GM18907 (cell line): Measurements from ENCODE around the gene B4GAT1.

Source experiments
- ATAC-seq: cut with Tn5 transposase; IDR thresholded peaks from one replicate; pipeline ENCODE4 v1.9.1; 2021; ENCODE audit warnings: mild to moderate bottlenecking, moderate library complexity; ENCODE audit not compliant: unreplicated experiment

B4GAT1 gene

DNA sequence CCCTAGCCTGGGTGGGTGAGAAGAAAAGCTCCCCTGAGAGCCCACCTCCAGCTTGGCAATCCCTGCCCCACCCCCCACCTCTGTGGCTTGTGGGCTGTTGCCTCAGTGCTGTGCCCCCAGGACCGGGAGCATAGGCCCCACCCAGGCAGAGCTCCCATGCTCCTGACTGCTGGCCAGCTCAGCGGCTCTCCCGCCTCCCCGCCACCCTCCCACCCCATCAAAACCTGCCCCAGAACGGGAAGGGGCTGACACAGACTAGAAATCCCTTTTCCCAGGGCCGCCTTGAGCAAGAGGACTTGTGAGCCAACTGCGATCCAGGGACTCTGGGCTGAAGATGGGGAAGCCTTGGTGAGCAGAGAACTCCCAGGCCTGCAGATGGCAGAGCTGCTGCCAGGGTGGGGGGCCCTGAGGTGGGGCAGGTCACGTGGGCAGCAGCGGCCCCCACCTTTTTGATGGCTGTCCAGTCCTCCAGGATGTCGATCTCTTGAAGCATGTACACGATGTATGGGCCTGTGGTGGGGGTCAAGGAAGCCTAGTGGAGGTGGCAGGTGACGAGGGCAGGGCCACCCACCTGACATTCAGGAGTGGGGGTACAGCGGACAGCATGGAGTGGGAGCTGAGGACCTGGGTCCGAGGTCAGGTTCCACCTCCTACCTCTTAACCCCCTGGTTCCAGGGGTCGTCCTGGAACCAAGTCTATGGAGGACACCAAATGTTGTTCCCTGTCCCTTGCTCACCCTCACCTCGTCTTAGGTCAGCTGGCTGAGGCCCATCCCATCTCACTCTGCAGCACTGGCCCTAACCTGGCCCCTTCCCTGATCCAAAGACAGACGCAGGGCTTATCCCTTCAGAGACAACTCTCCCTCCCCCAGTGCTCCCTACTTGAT, 8.9 kb downstream of the B4GAT1 start:
- ATAC-seq, result no peak

DNA sequence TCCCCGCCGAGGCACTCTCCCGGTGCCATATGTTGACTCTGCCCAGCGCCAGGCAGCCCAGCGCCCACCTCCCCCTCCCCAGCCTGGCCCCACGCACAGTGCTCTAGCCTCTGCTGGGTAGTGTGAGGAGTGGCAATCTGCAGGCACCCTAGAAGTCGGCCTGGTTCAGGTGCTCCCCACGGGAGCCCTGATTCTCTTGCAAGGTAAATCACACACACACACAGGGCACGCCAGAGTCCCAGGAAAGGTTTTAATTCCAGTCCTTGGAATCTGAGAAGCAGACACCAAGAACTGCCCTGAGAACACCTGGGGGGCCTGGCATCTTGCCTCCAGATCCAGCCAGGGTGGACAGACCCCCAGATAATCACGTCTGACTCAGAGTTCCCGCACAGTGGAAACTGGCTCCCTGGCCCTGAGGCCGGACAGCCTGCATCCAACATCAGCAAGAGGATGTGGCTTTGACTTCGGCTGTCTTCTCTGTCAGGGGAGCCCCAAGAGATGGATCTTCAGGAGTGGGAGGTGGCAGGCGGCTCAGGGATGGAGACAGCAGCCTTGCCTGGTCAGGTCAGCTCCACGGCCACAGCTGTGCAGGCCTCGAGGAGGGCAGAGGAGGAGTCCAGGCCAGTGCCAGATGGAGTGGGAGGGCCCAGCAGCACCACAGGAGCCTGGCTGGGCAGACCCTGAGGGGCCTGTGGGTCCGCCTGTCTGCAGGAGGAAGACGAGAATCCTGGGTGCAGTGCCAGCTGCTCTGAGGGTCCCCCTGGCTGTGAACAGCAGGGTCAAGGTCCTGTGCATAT, 10.1 kb downstream of the B4GAT1 start:
- no peak for ATAC-seq

GRCh38 chr11:66336234-66337102, 11.0 kb downstream of the B4GAT1 start, which contains the start of gene RIN1:
Gene RIN1 (minus strand): TSS chr11:66336434. CDS start chr11:66336402, 32 bp downstream.
- ATAC-seq, result peak; percentile 62

GRCh38 chr11:66335531-66336233, 11.7 kb downstream of the B4GAT1 start:
- ATAC-seq, result no peak

GRCh38 chr11:66334605-66335442, 12.6 kb downstream of the B4GAT1 start:
- no peak for ATAC-seq

DNA sequence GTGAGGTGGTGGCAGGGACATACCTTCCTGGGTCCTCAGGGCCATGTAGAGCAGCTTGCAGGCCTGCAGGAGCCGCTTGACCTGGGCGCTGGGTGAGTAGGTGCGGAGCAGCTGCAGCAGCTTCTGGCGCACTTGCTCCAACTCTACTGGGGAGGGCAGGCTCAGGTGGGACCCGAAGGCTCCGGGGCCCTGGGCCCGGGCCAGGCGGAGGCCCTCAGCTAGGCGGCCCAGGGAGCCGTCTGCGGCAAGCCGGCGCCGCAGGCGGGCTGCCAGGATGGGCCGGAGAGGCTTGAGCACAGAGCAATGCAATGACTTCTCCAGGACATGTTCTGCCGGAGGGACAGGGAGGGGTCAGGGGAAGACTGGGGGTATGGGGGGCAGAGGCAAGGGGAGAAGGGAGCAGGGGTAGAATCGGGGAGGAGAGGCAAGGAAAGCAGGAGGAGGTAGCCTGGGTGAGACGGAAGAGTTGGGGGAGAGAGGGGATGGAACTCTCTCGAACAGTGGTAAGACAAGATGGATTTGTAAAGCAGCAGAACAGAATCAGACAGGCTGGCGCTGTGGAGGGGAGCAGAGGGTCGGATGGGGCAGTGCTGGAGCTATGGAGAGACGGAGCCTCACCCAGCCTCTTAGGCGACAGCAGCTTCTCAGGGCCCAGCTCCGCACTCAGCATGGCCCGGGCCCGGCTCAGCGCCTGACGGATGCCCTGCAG, 13.4 kb downstream of the B4GAT1 start:
- ATAC-seq, result no peak

GRCh38 chr11:66333220-66333877, 14.1 kb downstream of the B4GAT1 start:
- ATAC-seq, result no peak

- ATAC-seq, result no peak
Measured at GRCh38 chr11:66332371-66333219, 14.8 kb downstream of the B4GAT1 start.

DNA sequence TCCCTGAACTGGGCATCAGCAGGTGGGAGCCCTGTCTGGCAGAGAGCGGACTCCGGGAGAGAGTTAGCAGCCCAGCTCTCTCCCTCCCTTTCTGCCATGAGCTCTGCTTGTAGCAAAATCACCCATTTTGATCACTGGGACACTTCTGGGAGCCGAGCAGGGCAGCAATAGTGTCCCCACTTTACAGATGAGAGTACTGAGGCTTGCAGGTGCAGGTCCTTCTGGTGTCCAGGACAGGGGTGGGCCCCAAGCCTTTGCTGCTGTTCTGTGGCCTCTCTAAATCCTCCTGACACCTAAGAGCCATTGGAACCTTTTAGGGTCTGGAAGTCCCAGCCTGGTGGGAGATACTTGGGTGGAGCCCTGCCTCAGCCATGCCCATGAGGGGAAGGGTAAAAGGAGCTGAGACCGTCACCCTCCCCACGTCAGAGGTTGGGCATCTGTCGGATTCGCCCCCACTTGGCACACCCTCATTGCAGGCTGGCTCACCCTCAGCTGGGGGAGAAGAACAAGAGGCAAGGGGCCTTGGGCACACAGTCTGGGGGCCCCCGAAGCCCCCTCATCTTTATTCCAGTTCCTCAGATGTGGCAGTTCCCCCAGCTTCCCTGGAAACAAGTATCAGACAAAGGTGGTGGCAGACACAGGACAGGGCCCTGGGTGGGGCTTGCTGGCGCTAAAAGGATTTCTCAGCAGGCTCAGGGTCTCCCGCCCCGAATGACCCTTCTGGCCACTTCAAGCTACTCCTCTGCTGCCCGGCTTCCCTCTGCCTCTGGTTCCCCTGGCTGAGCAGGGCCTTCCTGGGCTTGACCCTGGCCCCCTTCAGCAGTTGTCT, 15.7 kb downstream of the B4GAT1 start:
- ATAC-seq, result no peak

DNA sequence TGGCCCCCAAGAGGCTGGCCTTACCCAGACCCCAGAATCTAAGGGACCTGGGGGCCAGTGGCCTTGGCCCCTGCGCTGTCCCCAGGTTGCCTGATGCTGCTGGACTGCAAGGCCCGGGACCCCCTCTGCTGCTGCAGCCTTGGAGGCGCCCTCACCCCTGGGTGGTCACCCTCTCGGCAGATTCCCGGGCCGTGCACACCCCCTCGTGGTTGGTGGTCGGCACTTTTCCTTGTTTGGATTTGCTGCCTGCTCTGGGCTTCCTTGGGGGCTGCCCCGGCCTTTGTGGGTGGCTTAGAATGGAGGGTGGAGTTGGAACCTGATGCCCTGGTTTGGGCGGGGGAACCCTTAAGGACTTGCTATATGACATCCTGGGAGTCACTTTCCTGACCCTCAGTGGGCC, 16.5 kb downstream of the B4GAT1 start:
- ATAC-seq, result no peak

- ATAC-seq, result no peak
Measured at GRCh38 chr11:66329165-66329673, 18.2 kb downstream of the B4GAT1 start.

DNA sequence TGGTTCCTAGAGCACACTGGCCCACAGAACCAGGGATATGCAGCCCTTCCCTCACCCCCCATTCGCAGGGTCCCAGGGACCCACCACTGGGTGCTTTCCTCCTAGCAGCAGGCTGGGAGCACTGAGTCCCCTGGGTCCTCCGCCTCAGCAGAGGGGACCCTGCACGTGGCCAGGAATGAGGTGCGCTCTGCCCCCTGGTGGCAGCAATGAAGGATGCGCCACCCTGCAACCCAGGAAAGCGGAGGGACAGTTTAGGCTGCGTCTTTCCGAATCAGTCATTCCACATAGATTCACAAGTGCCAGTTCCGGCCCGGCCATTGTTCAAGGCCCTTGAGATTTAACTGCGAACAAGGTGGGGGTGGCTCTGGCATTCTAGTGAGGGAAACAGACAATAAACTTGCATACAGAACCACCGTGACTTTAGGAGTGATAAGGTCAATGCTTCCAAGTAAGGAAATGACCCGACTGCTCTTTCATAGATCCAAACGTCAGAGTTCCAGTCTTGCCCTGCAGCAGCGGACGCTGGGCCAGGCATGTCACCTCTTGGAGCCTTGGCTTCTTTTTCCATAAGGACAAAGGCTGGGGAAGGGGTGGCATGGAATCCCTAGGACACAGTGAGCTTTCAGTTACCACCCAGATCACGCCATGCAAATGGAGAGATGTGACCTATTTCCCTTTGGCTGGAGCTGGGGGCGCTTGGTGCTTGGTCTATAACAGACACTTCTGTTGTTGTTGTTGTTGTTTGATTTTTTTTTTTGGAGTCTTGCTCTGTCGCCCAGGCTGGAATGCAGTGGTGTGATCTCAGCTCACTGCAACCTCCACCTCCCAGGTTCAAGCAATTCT, 18.9 kb downstream of the B4GAT1 start:
- ATAC-seq, result peak; percentile 58

- ATAC-seq, result peak; percentile 12
Measured at GRCh38 chr11:66328031-66328301, 19.5 kb downstream of the B4GAT1 start.

DNA sequence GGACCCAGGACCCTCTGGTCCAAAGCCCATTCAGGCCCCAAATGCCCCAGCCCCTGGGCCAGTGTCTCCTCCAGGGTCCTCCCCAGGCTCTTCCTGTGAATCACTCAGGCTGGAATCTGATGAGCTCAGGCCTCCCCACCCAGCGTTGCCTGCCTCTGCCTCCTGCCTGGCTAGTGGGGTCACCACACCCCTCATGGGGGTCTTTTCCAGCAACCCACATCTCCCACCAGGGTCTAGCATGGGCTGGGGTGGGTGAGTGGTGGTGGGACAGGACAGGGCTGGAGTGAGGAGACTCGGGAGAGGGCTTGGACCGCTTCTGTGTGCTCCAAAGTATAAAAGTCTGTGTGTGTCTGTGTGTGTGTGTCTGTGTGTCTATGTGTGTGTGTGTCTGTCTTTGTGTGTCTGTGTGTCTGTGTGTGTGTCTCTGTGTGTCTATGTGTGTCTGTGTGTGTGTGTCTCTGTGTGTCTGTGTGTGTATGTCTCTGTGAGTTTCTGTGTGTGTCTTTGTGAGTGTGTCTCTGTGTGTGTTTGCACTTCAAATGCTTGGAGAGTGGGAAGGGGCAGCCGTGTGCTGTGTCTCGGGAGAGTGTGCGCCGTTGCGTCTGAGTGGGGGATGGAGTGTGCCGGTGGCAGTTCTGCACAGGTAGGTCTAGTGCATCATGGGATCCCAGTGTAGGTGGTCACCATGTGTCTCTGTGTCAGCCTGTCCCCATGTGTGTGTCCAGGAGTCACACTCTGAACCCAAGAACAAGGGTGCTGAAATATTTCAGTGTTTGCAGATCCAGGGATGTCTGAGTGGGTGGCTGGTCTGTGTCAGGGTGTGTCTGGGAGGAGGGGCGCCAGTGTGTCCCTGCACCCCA, 20.0 kb downstream of the B4GAT1 start:
- no peak for ATAC-seq
